Pulmonary artery endothelial cell (primary cell): ENCODE measurements around the gene HECTD3. TPM values are rescaled to one million over a fixed set of nuclear protein-coding genes. Genes with fewer than 3 reads are reported as not detected.
A peak's percentile ranks its signal among the peaks of the same experiment; 100 is the strongest.
"Not testable (repeated sequence)": the region's sequence is repeated elsewhere in the genome, so short reads cannot be mapped to it uniquely, and the experiment has no call there.

Experiments
- DNase-seq: peaks from one replicate; pipeline ENCODE4 v3.0.0-alpha.2; 2011; ENCODE audit warnings: low read depth, low spot score
- total RNA-seq: library from RNA; depleted of rRNA; stranded (reverse); fragments of >200 nt; gene quantifications from 2 replicates; pipeline ENCODE4 v1.2.3, GENCODE V29; 2014

The HECTD3 gene
- total RNA-seq, 1 donor from 2014 or later = 24.3 TPM

- peak; percentile 49 for DNase-seq
Measured at GRCh38 chr1:45014321-45015028, 3.4 kb upstream of the HECTD3 start.

- no peak for DNase-seq
Measured at GRCh38 chr1:45013551-45014209, 2.6 kb upstream of the HECTD3 start.

GRCh38 chr1:45012639-45013278 is 1.6 kb upstream of the HECTD3 start:
- DNase-seq = peak; percentile 40

GRCh38 chr1:45011837-45012638 is 914 bp upstream of the HECTD3 start, which contains the start of gene UROD:
UROD (plus strand) TSS chr1:45012254; CDS start chr1:45012266, 12 bp downstream.
- DNase-seq = peak; percentile 86

- no peak for DNase-seq
Measured at GRCh38 chr1:45009956-45010854, 919 bp downstream of the HECTD3 start.

- DNase-seq = no peak
Measured at GRCh38 chr1:45009296-45009865, 1.7 kb downstream of the HECTD3 start.

GRCh38 chr1:45008516-45008915 is 2.6 kb downstream of the HECTD3 start:
- no peak for DNase-seq

- DNase-seq = no peak
Measured at GRCh38 chr1:45008076-45008475, 3.0 kb downstream of the HECTD3 start.

- no peak for DNase-seq
Measured at GRCh38 chr1:45007311-45007710, 3.8 kb downstream of the HECTD3 start.

GRCh38 chr1:45005761-45006160 is 5.4 kb downstream of the HECTD3 start:
- no peak for DNase-seq

GRCh38 chr1:45004281-45004920 is 6.7 kb downstream of the HECTD3 start:
- no peak for DNase-seq

GRCh38 chr1:45003741-45004140 is 7.4 kb downstream of the HECTD3 start:
- DNase-seq = no peak

- no peak for DNase-seq
Measured at GRCh38 chr1:45002650-45003645, 8.2 kb downstream of the HECTD3 start.

- not testable (repeated sequence) for DNase-seq
Measured at GRCh38 chr1:45001576-45001975, 9.5 kb downstream of the HECTD3 start.

GRCh38 chr1:45001011-45001481 is 10.1 kb downstream of the HECTD3 start:
- no peak for DNase-seq

GRCh38 chr1:44999232-44999631 is 11.9 kb downstream of the HECTD3 start:
- no peak for DNase-seq

- no peak for DNase-seq
Measured at GRCh38 chr1:44995467-44996238, 15.5 kb downstream of the HECTD3 start.
